Fibroblast of skin of scalp (primary cell): ENCODE results near the gene SMAD3.

Experiments used
- DNase-seq: peaks from one replicate; pipeline ENCODE4 v3.0.0-alpha.2; 2013

SMAD3 gene

GRCh38 chr15:67127965-67128364, 62.6 kb downstream of the SMAD3 start:
- peak; percentile 97 for DNase-seq

DNA sequence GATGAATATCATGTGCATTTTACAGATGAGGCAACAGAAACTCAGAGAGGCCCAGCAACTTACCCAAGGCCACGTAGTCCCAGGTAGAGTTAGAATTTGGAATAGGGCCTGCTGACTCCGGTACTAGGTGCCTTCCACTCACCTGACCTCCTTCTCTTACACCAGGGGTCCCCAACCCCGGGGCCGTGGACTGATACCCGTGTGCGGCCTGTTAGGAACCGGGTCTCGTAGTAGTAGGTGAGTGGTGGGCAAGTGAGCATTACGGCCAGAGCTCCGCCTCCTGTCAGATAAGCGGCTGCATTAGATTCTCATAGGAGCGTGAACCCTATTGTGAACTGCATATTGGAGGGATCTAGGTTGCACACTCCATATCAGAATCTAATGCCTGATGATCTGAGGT, 64.8 kb downstream of the SMAD3 start:
- DNase-seq: no peak

- DNase-seq: peak; percentile 90
Observed at GRCh38 chr15:67130673-67131601, 65.5 kb downstream of the SMAD3 start.

GRCh38 chr15:67132276-67132675, 66.9 kb downstream of the SMAD3 start:
- no peak for DNase-seq

- DNase-seq: no peak
Observed at GRCh38 chr15:67133026-67133425, 67.6 kb downstream of the SMAD3 start.

GRCh38 chr15:67133738-67134066, 68.3 kb downstream of the SMAD3 start:
- no peak for DNase-seq

DNA sequence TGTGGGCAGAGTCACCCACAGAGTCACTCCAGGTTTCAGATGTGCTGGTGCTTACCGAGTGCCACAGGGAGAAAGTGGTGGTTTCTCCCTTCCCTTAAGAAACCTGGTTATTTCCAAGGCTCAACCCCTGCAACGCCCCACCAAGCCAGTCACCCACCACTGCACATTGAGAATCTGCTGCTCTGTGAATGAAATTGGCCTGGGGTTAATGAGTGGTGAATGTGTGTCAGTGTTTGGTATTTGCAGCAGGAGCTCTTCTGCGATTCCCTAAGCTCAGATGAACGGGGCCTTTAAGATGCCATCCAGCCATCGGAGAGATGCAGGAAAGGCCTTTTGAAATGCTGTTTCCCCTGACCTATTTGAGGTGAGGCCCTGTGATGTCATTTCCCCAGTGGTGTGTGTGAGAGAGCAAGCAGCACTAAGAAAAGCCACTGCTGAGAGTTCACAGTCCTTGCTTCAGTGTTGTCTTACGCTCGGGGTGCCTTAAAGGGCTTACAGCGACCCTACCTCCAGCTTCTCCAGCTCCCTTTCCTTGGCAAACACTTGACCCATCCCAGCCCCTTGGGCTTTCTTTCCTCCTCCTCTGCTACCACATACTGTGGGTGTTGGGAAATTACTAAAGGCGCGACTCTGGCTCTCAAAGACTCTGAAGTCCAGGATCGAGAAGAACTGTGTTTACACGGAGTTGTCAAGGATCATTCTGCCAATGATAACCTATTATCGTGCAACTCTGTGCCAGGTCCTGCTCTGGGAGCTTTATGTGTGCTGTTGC, 68.9 kb downstream of the SMAD3 start:
- DNase-seq: no peak

- no peak for DNase-seq
Observed at GRCh38 chr15:67134871-67135492, 69.6 kb downstream of the SMAD3 start.

- peak; percentile 70 for DNase-seq
Observed at GRCh38 chr15:67135494-67135893, 70.1 kb downstream of the SMAD3 start.

- no peak for DNase-seq
Observed at GRCh38 chr15:67136802-67137201, 71.4 kb downstream of the SMAD3 start.

DNA sequence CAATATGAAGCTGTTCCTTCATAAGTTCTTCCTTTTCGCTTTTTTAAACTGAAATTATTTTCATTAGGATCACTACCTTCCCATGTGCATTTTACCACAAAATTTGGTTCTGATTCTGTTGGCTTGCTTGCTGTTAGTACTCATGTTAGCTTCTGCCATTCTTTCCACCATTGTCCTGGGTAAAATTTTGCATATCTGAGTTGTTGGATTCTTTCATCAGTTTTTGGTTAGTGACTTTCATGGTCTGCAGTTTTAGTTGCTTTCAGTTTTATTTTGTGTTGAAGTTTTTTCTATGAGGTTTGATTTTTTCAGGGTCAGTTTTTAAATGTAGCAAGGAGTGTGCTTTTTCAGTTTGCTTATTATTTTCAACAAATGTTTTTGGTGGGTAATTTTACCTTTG, 71.9 kb downstream of the SMAD3 start:
- DNase-seq: no peak

DNA sequence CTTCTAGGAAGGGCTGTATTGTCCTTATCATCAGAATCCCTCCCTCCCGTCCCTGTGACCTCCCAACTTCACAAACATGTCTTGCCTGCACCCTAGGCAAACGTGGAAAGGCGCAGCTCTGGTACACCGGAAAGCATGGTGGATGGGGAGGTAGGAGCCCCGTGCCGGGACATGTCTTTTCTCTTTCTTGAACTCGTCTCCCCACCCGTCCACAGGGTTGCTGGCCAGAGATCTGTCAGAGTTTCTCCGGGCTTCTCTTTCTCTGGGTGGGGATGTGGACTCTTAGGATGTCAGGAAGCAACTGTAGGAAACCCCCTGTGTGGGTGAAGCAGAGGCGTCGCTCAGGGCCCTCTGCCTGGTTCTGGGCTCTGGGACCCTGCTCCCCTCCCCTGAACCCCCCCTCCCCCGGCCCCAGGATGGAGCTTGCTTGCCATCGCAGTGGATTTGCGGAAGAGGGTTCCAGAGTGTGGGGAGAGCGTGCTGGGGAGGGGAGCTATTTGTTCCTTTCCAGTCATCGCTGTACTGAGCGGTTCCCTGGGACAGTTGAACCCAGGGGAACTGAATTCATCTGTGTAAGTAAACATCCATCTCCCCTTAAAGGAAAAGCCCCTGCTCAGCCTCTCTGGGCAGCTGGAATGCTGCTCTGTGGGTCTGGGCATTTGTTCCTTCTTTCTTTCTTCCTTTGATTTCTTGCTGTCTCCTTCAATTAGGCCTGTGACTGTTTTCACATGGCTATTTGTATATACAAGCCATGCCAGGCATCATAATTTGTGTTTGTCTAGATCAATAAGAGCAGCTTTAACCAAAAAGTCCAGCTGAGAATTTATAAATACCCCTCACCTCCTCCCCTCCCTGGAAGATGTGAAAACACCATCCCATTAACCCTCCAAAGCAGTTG, 72.8 kb downstream of the SMAD3 start:
- DNase-seq: no peak

DNA sequence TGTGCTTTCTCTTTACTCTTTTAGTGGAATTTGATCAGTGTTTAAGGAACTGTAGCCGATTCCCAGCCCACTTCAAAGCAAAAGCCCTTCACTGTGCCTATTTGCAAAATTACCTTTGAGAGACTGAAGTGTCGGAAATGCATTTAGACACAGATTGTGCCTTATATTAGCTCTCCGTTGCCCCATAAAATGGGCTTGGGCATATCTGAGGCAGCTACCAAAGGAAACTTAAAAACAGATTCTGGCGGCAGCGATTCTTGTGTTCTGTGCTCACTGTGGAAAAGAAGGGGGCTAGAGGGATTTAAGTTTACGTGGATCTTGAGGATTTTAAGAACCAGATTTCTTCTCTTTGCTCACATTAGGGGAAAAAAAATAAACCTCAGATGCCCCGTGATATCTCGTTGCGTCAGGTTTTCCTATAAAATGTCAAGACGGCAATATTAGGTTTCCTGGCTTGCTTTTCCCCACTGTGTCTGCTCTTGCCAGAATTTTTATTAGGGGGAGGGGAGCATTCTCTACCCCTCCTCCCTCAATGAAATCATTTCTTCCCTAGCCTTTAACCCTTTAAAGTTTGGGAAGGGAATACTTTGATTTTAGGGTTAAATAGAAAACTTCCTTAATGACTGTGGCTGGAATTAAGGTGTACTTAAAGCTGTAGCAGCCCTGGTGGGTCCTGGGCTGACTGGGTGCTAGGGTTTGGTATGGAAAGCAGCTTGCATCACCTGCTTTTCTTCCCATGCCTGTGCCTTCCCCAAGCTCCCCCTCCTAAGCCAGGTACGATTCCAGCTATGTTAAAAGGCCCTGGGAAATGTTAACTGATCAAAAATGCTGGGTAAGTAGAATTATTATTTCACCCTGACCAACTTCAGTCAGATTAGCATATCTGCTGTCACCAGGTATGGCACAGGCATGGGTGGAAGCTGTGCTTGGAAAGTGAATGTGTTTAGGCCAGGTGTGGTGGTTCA, 73.8 kb downstream of the SMAD3 start:
- no peak for DNase-seq

DNA sequence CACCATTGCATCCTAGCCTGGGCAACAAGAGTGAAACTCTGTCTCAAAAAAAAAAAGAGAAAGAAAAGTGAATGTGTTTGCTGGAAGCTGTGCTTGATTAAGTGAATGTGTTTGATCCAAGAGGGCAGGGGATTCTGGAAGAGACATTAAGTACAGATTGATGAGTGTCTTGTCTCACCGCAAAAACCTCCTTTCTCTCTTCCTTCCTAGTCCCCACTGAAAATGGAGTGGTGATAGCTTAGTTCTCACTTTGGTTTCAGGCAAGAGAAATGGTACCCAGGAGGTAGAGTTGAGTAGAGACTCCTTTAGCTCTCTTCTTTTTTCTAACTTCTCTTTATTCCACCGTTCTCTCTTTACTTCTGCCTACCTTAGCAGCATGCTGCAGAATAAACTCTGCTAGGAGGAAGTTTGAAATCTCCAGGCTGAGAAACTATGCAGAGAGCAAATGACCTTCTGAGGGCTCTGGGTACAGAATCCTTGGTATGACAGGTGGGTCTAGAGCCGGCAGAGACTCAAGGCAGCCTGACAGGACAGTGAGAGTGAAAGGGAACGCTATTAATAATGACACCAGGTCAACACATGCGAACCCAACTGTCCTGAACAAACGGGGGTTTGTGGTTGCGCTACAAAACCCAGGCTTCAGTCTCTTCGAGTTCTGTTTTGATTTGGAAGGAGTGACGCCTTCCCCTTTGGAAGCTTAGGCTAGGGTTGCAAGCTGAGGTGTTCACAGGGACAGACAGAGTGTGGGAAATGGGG, 74.9 kb downstream of the SMAD3 start:
- no peak for DNase-seq

GRCh38 chr15:67142092-67142766, 76.8 kb downstream of the SMAD3 start:
- no peak for DNase-seq

- DNase-seq: peak; percentile 70
Observed at GRCh38 chr15:67142767-67143100, 77.3 kb downstream of the SMAD3 start.

- peak; percentile 35 for DNase-seq
Observed at GRCh38 chr15:67143646-67144045, 78.2 kb downstream of the SMAD3 start.

DNA sequence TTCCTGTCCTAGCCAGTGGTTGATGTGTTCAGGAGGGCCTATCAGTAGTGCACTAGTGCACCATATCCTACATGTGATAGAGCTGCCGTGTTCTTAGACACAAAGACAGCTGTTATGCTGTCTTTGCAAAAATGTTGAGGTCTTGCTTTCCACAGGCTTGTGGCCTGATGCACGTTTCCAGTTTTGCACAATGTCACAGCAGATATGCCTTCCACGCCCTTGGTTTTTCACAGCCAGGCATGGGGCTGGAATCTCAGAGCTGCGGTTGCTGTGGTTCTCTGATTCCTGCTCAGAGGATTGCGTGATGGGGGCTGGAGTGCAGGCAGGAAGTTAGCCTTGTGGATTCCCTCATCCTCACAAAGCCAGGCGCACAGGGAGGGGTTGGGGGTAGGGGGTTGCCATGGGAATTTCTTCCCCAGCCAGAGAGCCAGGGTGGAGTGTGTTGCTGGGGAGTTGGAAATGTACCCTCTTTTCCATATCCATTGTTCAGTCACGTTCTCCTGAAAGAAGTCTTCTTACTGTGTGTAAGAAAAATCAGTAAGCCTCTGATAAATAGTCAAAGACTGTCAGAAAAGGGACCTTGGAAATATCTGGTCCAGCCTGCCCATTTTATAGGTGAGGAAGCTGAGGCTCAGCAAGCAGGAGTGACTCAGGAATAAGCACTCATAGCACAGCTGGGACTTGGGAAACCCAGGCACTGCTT, 79.4 kb downstream of the SMAD3 start:
- peak; percentile 96 for DNase-seq

GRCh38 chr15:67145312-67145610, 79.9 kb downstream of the SMAD3 start:
- no peak for DNase-seq
